T-helper 2 cell treated with Interferon-gamma antibody and Interleukin-4, amounts not matched to agents 5 μg/mL and 100 μg/mL, for 36 hours (primary cell): Measurements from ENCODE around the gene MNAT1.

Experiments used
- DNase-seq: peaks from one replicate; pipeline ENCODE4 v3.0.0; 2021; ENCODE audit warnings: low spot score
- H3K27ac Mint-ChIP-seq: one replicate; pipeline ENCODE4 v1.8.0; 2021; ENCODE audit warnings: mild to moderate bottlenecking, mixed read lengths
- H3K27me3 Mint-ChIP-seq: one replicate; pipeline ENCODE4 v1.8.0; 2021; ENCODE audit warnings: low read depth, mixed read lengths
- H3K36me3 Mint-ChIP-seq: one replicate; pipeline ENCODE4 v1.8.0; 2021; ENCODE audit warnings: low read depth, mixed read lengths
- H3K4me1 Mint-ChIP-seq: one replicate; pipeline ENCODE4 v1.8.0; 2021; ENCODE audit warnings: low read depth, mixed read lengths
- H3K4me3 Mint-ChIP-seq: one replicate; pipeline ENCODE4 v1.8.0; 2022; ENCODE audit warnings: mild to moderate bottlenecking, moderate library complexity, mixed read lengths
- H3K9me3 Mint-ChIP-seq: one replicate; pipeline ENCODE4 v1.8.0; 2021; ENCODE audit warnings: mixed read lengths

MNAT1 gene

GRCh38 chr14:60956632-60957031 lies 222.1 kb downstream of the MNAT1 start:
- Mint-ChIP-seq H3K27ac (no peak overlapping the region), H3K9me3 (peaks cover 54% of the 10 kb centered on the region), H3K36me3 (peaks cover 47% of the 10 kb centered on the region), H3K4me3 (no peak overlapping the region), H3K4me1 (peaks cover 5% of the 10 kb centered on the region), H3K27me3 (no peaks in the 10 kb centered on the region)
- DNase-seq: no peak

GRCh38 chr14:60958146-60958545 lies 223.6 kb downstream of the MNAT1 start:
- no peak for DNase-seq
- Mint-ChIP-seq H3K27ac (no peak overlapping the region), H3K27me3 (no peaks in the 10 kb centered on the region), H3K36me3 (peaks cover 50% of the 10 kb centered on the region), H3K9me3 (peaks cover 54% of the 10 kb centered on the region), H3K4me3 (no peak overlapping the region), H3K4me1 (peaks cover 5% of the 10 kb centered on the region)

- Mint-ChIP-seq H3K4me1 (peaks cover 2% of the 10 kb centered on the region), H3K4me3 (no peak overlapping the region), H3K9me3 (peaks cover 20% of the 10 kb centered on the region), H3K36me3 (peaks cover 29% of the 10 kb centered on the region), H3K27me3 (no peaks in the 10 kb centered on the region), H3K27ac (no peak overlapping the region)
- DNase-seq: no peak
Measured at GRCh38 chr14:60963761-60964160, 229.2 kb downstream of the MNAT1 start.

GRCh38 chr14:60964904-60965303 lies 230.3 kb downstream of the MNAT1 start:
- Mint-ChIP-seq H3K4me1 (peaks cover 2% of the 10 kb centered on the region), H3K4me3 (no peak overlapping the region), H3K27ac (no peak overlapping the region), H3K36me3 (peaks cover 22% of the 10 kb centered on the region), H3K9me3 (peaks cover 14% of the 10 kb centered on the region), H3K27me3 (no peaks in the 10 kb centered on the region)
- no peak for DNase-seq

- peak; percentile 18 for DNase-seq
- H3K4me3 Mint-ChIP-seq: no peak overlapping the region
- H3K9me3 Mint-ChIP-seq: peaks cover 9% of the 10 kb centered on the region
- H3K27me3 Mint-ChIP-seq: no peaks in the 10 kb centered on the region
- H3K4me1 Mint-ChIP-seq: peaks cover 2% of the 10 kb centered on the region
- no peak overlapping the region for H3K27ac Mint-ChIP-seq
- H3K36me3 Mint-ChIP-seq: peaks cover 17% of the 10 kb centered on the region
Measured at GRCh38 chr14:60965402-60965801, 230.8 kb downstream of the MNAT1 start.

- no peaks in the 10 kb centered on the region for H3K9me3 Mint-ChIP-seq
- H3K4me3 Mint-ChIP-seq: no peak overlapping the region
- H3K27ac Mint-ChIP-seq: no peak overlapping the region
- H3K36me3 Mint-ChIP-seq: peaks cover 12% of the 10 kb centered on the region
- DNase-seq: no peak
- peaks cover 2% of the 10 kb centered on the region for H3K4me1 Mint-ChIP-seq
- H3K27me3 Mint-ChIP-seq: no peaks in the 10 kb centered on the region
Measured at GRCh38 chr14:60968099-60968498, 233.5 kb downstream of the MNAT1 start.

- H3K36me3 Mint-ChIP-seq: peaks cover 9% of the 10 kb centered on the region
- no peak overlapping the region for H3K27ac Mint-ChIP-seq
- DNase-seq: no peak
- peaks cover 2% of the 10 kb centered on the region for H3K4me1 Mint-ChIP-seq
- H3K27me3 Mint-ChIP-seq: no peaks in the 10 kb centered on the region
- no peak overlapping the region for H3K4me3 Mint-ChIP-seq
- H3K9me3 Mint-ChIP-seq: no peaks in the 10 kb centered on the region
Measured at GRCh38 chr14:60968671-60969070, 234.1 kb downstream of the MNAT1 start.

- Mint-ChIP-seq H3K27me3 (no peaks in the 10 kb centered on the region), H3K27ac (no peak overlapping the region), H3K4me3 (no peak overlapping the region), H3K36me3 (peaks cover 12% of the 10 kb centered on the region), H3K9me3 (no peaks in the 10 kb centered on the region), H3K4me1 (no peaks in the 10 kb centered on the region)
- DNase-seq: no peak
Measured at GRCh38 chr14:60970146-60970545, 235.6 kb downstream of the MNAT1 start.

- Mint-ChIP-seq H3K4me3 (no peak overlapping the region), H3K4me1 (no peaks in the 10 kb centered on the region), H3K9me3 (no peaks in the 10 kb centered on the region), H3K27me3 (no peaks in the 10 kb centered on the region), H3K36me3 (peaks cover 10% of the 10 kb centered on the region), H3K27ac (no peak overlapping the region)
- no peak for DNase-seq
Measured at GRCh38 chr14:60971271-60971670, 236.7 kb downstream of the MNAT1 start.

GRCh38 chr14:60972295-60972694 lies 237.7 kb downstream of the MNAT1 start:
- Mint-ChIP-seq H3K27ac (no peak overlapping the region), H3K36me3 (peaks cover 12% of the 10 kb centered on the region), H3K4me1 (peaks cover 2% of the 10 kb centered on the region), H3K4me3 (no peak overlapping the region), H3K27me3 (no peaks in the 10 kb centered on the region), H3K9me3 (no peaks in the 10 kb centered on the region)
- no peak for DNase-seq

GRCh38 chr14:60973070-60973469 lies 238.5 kb downstream of the MNAT1 start:
- H3K27ac Mint-ChIP-seq: no peak overlapping the region
- H3K9me3 Mint-ChIP-seq: no peaks in the 10 kb centered on the region
- peaks cover 4% of the 10 kb centered on the region for H3K4me1 Mint-ChIP-seq
- peaks cover 14% of the 10 kb centered on the region for H3K36me3 Mint-ChIP-seq
- no peak for DNase-seq
- H3K4me3 Mint-ChIP-seq: no peak overlapping the region
- H3K27me3 Mint-ChIP-seq: no peaks in the 10 kb centered on the region

- no peaks in the 10 kb centered on the region for H3K9me3 Mint-ChIP-seq
- peaks cover 14% of the 10 kb centered on the region for H3K36me3 Mint-ChIP-seq
- no peak overlapping the region for H3K27ac Mint-ChIP-seq
- DNase-seq: no peak
- H3K27me3 Mint-ChIP-seq: no peaks in the 10 kb centered on the region
- H3K4me1 Mint-ChIP-seq: peaks cover 6% of the 10 kb centered on the region
- no peak overlapping the region for H3K4me3 Mint-ChIP-seq
Measured at GRCh38 chr14:60974090-60974651, 239.6 kb downstream of the MNAT1 start.

- peaks cover 14% of the 10 kb centered on the region for H3K36me3 Mint-ChIP-seq
- no peak for DNase-seq
- H3K27me3 Mint-ChIP-seq: no peaks in the 10 kb centered on the region
- no peak overlapping the region for H3K27ac Mint-ChIP-seq
- peaks cover 12% of the 10 kb centered on the region for H3K4me1 Mint-ChIP-seq
- no peak overlapping the region for H3K4me3 Mint-ChIP-seq
- H3K9me3 Mint-ChIP-seq: no peaks in the 10 kb centered on the region
Measured at GRCh38 chr14:60975551-60975950, 241.0 kb downstream of the MNAT1 start.

GRCh38 chr14:60977847-60978246 lies 243.3 kb downstream of the MNAT1 start:
- Mint-ChIP-seq H3K4me3 (no peak overlapping the region), H3K27me3 (no peaks in the 10 kb centered on the region), H3K4me1 (peaks cover 13% of the 10 kb centered on the region), H3K27ac (no peak overlapping the region), H3K9me3 (no peaks in the 10 kb centered on the region), H3K36me3 (peaks cover 11% of the 10 kb centered on the region)
- no peak for DNase-seq
